ENCODE data around the gene SPEF2.

SPEF2 gene

DNA sequence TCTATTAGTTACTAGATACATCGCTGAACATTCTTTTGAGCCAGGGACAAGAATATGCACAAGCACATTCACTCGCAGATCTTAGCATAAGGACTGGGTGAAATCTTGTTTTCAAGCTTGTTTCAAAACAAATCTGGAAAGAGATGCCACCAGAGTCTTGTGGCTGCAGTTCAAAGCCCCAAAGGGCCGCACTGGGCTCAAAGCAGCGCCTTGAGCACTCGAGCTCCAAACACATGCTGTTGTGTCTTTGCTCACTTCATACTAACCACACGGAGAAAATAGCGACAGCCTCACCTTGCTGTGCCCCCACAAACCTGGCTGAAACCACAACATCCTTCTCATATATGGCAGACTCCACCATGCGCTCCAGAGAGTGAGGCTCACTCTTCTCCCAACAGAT is 204.8 kb downstream of the SPEF2 start:
- H3K4me2 ChIP-seq (ENCODE audit: low read length): no peak overlapping the region
- TF ChIP-seq EZH2phosphoT487 (IDR thresholded peaks at IDR 0.05; ENCODE audit: borderline replicate concordance, low read length): no peak
- TF ChIP-seq, protein P1, sequence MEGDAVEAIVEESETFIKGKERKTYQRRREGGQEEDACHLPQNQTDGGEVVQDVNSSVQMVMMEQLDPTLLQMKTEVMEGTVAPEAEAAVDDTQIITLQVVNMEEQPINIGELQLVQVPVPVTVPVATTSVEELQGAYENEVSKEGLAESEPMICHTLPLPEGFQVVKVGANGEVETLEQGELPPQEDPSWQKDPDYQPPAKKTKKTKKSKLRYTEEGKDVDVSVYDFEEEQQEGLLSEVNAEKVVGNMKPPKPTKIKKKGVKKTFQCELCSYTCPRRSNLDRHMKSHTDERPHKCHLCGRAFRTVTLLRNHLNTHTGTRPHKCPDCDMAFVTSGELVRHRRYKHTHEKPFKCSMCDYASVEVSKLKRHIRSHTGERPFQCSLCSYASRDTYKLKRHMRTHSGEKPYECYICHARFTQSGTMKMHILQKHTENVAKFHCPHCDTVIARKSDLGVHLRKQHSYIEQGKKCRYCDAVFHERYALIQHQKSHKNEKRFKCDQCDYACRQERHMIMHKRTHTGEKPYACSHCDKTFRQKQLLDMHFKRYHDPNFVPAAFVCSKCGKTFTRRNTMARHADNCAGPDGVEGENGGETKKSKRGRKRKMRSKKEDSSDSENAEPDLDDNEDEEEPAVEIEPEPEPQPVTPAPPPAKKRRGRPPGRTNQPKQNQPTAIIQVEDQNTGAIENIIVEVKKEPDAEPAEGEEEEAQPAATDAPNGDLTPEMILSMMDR (IDR thresholded peaks at IDR 0.05; ENCODE audit: low read depth, low read length, poor library complexity, severe bottlenecking): no peak
- no peaks in the 10 kb centered on the region for H3K4me1 ChIP-seq (ENCODE audit: control insufficient read depth, low read length)
- H3K27me3 ChIP-seq (ENCODE audit: control insufficient read depth, low read length): no peaks in the 10 kb centered on the region
- H3K27ac ChIP-seq (ENCODE audit: low read depth, low read length): no peak overlapping the region
- H3K79me2 ChIP-seq (ENCODE audit: control insufficient read depth, low read length): no peaks in the 10 kb centered on the region
- no peaks in the 10 kb centered on the region for H3F3A ChIP-seq (ENCODE audit: control insufficient read depth, insufficient read depth)
- H3K9me2 ChIP-seq (replicated peaks; ENCODE audit: control insufficient read depth, low read length): no peaks in the 10 kb centered on the region
- H3K4me3 ChIP-seq (ENCODE audit: low read length): no peak overlapping the region
- no peaks in the 10 kb centered on the region for H3K9me3 ChIP-seq (ENCODE audit: control insufficient read depth, insufficient read depth, low read length)
- H4K20me1 ChIP-seq (ENCODE audit: control insufficient read depth, insufficient read depth, low read depth, low read length): no peaks in the 10 kb centered on the region
- no peaks in the 10 kb centered on the region for H3K36me3 ChIP-seq (ENCODE audit: control insufficient read depth, low read length)

DNA sequence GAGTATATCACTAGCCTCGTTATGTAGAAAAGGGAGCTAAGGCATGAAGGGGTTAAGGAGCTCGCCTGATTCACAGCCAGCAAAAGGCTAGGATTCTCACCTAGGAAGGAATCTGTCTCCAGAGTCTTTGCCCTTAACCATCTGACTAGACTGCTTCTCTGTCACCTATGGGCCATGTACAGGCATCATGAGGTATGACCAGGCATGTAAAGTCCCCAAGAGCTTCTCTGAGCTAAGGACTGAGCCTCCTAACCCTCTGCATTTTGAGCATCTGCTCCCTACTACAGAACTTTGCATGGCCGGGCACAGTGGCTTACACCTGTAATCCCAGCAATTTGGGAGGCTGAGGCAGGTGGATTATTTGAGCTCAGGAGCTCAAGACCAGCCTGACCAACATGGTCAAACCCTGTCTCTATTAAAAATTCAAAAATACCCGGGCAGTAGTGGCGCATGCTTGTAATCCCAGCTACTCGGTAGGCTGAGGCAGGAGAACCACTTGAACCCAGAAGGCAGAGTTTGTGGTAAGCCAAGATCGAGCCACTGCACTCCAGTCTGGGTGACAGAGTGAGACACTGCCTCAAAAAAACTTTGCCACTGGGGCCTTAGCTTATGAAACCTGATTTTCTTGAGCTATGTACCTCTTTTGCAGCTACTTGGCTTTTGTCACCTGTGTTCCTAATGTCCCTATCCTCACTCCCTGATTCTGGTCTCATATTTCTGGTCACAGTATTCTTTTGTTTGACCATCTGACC is 205.9 kb downstream of the SPEF2 start:
- Histone ChIP-seq H4K20me1 (ENCODE audit: control insufficient read depth, insufficient read depth, low read depth, low read length) (no peaks in the 10 kb centered on the region), H3K79me2 (ENCODE audit: control insufficient read depth, low read length) (no peaks in the 10 kb centered on the region), H3F3A (ENCODE audit: control insufficient read depth, insufficient read depth) (no peaks in the 10 kb centered on the region), H3K9me3 (ENCODE audit: control insufficient read depth, insufficient read depth, low read length) (no peaks in the 10 kb centered on the region), H3K36me3 (ENCODE audit: control insufficient read depth, low read length) (no peaks in the 10 kb centered on the region), H3K4me1 (ENCODE audit: control insufficient read depth, low read length) (no peaks in the 10 kb centered on the region), H3K4me2 (ENCODE audit: low read length) (no peak overlapping the region), H3K27ac (ENCODE audit: low read depth, low read length) (no peak overlapping the region), H3K4me3 (ENCODE audit: low read length) (no peak overlapping the region), H3K27me3 (ENCODE audit: control insufficient read depth, low read length) (no peaks in the 10 kb centered on the region), H3K9me2 (replicated peaks; ENCODE audit: control insufficient read depth, low read length) (no peaks in the 10 kb centered on the region)
- TF ChIP-seq, protein P1 (IDR thresholded peaks at IDR 0.05; ENCODE audit: low read depth, low read length, poor library complexity, severe bottlenecking): no peak

DNA sequence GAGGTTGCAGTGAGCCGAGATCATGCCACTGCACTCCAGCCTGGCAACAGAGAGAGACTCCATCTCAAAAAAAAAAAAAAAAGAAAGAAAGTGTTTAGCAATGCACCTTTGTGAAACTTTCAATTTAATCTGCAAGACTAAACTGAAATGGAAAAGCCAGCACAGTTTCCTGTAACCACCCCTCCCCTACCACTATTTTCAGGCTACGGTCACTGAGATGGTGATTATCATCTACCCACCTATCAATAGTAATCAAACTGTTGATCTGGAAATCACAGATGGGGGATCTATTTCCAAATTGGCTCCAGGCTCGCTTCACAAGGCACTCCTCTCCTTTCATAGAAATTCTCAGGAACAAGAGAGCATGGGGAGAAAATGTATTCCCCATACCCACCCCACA is 208.4 kb downstream of the SPEF2 start:
- no peak overlapping the region for H3K4me3 ChIP-seq (ENCODE audit: low read length)
- H4K20me1 ChIP-seq (ENCODE audit: control insufficient read depth, insufficient read depth, low read depth, low read length): no peaks in the 10 kb centered on the region
- no peaks in the 10 kb centered on the region for H3K79me2 ChIP-seq (ENCODE audit: control insufficient read depth, low read length)
- no peaks in the 10 kb centered on the region for H3F3A ChIP-seq (ENCODE audit: control insufficient read depth, insufficient read depth)
- TF ChIP-seq, protein P1 (IDR thresholded peaks at IDR 0.05; ENCODE audit: low read depth, low read length, poor library complexity, severe bottlenecking): no peak
- no peak for TF ChIP-seq EZH2phosphoT487 (IDR thresholded peaks at IDR 0.05; ENCODE audit: borderline replicate concordance, low read length)
- no peak overlapping the region for H3K27ac ChIP-seq (ENCODE audit: low read depth, low read length)
- H3K36me3 ChIP-seq (ENCODE audit: control insufficient read depth, low read length): no peaks in the 10 kb centered on the region
- no peaks in the 10 kb centered on the region for H3K4me1 ChIP-seq (ENCODE audit: control insufficient read depth, low read length)
- H3K4me2 ChIP-seq (ENCODE audit: low read length): no peak overlapping the region
- no peaks in the 10 kb centered on the region for H3K9me2 ChIP-seq (replicated peaks; ENCODE audit: control insufficient read depth, low read length)
- H3K27me3 ChIP-seq (ENCODE audit: control insufficient read depth, low read length): no peaks in the 10 kb centered on the region
- no peaks in the 10 kb centered on the region for H3K9me3 ChIP-seq (ENCODE audit: control insufficient read depth, insufficient read depth, low read length)

All from DOHH2 (cell line).